Stimulated activated CD4-positive, alpha-beta T cell treated with anti-CD3 and anti-CD28 coated beads, Interleukin-2, amount 100 ng/mL, for 24 hours (primary cell): Measurements from ENCODE around the gene MAP4K4.

Experiments
- DNase-seq, 2 donors: peaks; one replicate each; pipeline ENCODE4 v3.0.0-alpha.2; 2020

The MAP4K4 gene

DNA sequence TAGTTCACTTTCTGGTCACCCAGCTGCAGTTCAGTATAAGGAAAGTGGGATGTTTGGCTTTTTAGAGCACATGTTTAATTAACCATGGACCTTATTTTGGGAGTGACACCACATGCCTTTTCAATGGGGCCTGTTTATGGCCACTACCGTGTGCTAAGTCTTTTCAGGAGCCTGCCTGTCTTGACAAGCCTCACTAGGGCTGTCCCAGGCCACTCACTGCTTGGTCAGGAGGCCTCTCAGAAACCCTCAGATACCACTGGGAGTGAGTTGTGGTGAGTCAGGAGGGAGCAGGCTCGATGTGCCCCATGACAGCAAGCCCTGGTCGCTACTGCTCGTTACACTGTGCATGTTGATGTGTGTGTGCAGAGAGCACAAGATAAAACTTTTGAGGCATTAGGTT lies 123.0 kb downstream of the MAP4K4 start:
- DNase-seq, result no peak

DNA sequence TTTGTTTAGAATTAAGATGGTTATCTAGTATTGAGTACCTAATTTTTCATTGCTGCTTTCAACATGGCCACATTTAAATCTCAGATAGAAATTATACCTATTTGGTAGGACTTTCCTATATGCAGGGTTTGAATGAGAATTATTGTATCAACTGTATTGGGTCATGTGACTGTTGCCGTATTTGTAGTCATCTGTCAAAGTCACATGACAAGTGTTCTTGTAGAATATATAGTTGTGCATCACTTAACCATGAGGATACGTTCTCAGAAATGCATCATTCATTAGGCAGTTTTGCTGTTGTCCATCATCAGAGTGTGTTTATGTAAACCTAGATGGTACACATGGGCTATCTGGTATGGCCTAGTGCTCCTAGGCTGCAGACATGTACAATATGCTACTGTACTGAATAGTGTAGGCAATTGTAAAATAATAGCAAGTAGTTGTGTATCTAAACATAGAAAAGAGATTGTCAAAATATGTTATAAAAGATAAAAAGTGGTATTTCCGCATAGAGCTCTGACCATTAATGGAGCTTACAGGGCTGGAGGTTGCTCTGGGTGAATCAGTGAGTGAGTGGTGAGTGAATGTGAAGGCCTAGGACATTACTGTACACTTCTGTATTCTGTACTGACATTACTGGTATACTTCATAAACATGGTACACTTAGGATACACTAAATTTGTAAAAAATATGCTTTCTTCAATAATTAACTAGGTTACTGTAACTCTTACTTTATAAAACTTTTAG lies 123.7 kb downstream of the MAP4K4 start:
- no peak for DNase-seq

DNA sequence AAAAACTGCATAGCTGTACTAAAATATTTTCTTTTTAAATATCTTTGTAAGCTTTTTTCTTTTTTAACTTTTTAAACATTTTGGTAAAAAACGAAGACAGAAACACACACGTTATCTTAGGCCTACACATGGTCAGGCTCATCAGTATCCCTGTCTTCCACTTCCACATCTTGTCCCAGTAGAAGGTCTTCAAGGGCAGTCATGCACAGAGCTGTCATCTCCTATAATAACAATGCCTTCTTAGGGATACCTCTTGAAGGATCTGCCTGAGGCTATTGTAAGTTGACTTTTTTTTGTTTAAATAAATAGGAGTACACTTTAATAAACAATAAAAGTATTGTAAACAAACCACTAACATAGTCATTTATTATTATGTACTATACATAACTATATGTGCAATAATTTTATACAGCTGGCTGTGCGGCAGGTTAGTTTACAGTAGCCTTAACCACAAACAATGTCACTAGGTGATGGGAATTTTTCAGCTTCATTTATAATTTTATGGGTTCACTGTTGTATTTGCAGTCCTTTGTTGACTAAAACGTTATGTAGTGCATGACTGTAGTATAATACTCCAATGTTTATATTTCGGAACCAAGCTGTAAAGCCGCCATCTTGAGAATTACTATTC lies 124.4 kb downstream of the MAP4K4 start:
- DNase-seq, result no peak

DNA sequence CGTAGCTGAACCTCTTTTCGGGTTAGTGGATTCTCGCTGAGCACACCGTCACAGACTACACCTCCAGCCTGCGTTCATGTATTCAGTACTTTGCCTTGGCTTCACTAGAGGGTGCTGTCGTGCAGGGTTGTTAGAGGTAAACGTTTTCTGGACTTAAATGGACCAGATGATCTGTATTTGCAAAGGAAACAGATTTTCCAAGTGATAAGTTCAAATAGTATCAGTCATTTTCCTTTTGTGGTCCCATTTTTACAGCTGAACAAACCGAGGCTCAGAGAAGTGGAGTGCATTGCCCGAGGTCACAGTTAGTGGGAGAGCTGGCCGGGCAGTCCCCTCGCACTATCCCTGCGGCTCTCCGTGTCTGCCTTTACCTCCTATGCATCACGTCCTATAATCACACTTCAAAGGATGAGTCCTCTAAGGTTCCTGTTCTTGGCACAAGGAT lies 125.9 kb downstream of the MAP4K4 start:
- DNase-seq, result peak; percentile 71 to 74

DNA sequence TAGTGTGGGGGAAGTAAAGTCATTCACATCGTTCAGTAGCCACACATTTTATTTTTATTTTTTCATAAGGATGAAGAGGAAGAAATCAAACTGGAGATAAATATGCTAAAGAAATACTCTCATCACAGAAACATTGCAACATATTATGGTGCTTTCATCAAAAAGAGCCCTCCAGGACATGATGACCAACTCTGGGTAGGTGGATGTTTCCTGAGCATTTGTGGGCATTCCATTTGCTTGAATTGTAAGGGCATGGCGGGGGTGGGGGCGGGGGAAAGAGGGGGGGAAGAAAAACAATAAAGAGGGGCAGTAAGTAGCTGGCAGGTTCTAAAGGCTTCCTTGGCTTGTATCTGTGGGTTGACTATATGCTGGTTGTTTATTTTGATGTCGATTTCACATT lies 126.4 kb downstream of the MAP4K4 start:
- no peak for DNase-seq

DNA sequence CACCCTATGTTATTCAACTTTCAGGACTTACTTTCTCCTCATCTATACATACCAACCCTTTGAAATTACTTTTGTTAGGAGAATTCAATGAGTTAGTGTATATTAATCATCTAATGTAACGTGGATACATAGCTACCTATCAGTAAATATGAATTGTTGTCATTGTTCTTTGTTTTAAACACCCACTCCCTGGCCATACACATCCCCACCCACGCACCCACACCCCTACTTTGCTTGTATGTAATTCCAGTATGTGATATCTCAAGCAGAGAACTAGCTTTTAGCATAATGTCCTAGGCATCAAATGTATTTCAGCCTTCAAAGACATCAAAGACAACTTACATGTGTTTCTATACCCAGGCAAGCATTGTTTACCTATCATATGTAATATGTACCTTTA lies 129.2 kb downstream of the MAP4K4 start:
- no peak for DNase-seq

DNA sequence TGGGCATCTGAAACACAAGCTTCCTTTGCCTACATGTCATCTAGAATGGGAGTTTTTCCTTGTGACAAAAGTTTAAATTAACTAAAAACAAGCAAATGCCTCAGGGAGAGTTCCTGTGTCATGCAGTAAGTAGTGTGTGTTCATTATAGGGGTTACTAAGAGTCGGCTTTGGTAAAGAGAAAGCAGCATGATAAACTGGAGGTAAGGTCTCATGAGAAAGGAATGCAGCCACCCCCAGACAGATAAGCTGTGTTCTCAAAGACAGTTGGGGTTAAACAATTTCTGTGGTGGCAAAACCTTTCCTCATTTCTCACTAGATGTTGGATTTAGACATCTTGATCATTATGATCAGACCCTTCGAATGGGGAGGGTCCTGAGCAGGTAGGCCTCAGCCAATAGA lies 129.7 kb downstream of the MAP4K4 start:
- DNase-seq, result no peak

DNA sequence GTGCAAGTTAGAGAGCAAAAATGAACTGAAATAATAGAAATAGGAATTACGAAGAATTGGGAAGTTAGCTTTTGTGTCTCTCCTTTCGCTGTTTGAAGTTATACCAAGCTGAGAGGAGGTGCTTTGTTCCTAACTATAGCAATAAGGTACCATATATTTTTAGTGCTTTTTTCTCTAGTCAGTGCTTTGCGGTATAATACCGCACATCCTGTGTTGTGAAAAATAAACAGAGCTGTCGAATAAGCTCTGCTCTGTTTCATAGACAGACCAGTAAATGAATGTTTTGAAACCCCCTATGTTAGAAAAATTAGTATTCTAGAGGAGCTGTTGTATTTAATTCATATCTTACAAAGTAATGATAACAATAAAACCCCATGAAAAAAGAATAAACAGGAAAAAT lies 130.8 kb downstream of the MAP4K4 start:
- DNase-seq, result no peak

DNA sequence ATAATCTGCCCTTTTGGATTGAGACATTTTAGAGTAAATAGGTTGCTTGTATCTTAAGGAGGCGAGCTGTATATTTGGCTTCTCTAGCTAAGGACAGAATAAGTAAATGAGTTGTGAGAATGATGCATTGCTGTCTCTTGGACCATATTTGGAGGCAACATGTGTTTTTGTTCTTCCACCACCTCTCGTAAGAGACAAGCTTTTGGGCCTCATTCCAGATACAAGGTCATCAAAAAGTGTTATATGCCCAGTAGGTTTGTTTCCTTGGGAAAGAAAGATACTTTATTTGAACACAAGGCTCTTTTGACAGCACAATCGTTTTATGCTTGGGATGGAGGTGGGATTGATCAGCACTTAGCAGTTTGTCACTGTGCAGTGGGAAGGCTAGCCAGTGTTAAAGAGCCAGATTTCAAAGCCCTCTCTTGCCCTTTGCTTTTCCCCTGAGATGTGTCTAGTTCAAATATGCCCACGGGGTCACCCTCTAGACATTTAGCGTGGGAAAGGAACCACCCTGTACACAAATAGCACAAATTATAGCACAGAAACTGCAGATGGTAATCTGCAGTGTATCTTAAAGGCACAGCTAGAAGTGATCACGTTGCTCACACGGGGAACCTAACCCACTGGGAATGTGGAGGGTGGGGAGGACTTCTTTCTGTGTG lies 131.3 kb downstream of the MAP4K4 start:
- no peak for DNase-seq

DNA sequence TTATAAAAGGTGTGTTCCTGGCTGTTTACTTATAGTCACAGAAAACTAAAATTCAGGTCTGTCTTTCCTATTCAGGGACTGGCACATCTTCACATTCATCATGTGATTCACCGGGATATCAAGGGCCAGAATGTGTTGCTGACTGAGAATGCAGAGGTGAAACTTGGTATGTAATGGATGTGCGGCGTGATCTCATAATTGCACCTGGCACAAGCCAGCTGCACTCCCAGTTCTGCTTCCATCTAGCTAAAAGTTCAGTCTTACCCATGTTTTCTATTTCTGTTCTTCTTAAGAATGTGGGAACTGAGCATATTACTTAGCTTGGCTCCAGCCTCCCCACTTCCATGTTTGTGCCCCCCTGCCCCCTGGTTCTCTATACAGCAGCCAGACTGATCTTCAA lies 131.9 kb downstream of the MAP4K4 start:
- DNase-seq, result no peak

DNA sequence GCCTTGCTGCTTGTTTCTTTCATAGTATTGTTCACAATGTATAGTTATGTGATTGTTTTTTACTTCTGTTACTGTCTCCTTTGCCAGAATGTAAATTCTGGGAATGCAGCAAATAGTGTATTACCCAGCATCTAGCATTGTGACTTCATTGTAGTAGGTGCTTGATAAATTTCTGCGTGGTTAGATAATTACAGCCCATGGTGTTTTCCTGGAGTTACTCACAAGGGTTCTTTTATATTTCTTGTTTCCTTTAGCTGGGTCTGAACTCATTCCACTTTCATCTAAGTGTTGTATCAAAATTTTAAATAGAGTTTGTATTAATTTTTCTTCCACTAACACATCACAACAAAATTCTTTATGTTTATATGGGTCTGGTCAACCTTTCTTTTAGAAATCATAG lies 132.6 kb downstream of the MAP4K4 start:
- DNase-seq, result no peak

DNA sequence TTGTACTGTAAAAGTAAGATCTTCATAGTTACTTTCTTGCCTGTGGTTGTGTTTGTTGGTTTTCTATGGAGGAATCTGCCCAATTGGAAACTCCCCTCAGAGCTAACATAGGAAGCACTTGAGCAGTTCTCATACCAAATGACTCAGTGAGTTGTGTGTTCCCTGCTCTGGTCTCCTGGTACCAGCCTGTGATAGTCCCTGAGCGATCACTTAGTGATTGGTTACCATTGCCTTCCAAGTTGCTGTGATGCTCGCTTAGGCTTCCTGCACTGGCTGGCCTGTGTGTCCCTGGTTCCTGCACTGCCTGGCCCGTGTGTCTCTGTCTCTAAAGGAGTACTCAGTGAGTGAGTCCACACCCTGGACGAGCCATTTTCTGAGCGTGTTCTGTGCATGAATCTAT lies 133.0 kb downstream of the MAP4K4 start:
- DNase-seq, result no peak

DNA sequence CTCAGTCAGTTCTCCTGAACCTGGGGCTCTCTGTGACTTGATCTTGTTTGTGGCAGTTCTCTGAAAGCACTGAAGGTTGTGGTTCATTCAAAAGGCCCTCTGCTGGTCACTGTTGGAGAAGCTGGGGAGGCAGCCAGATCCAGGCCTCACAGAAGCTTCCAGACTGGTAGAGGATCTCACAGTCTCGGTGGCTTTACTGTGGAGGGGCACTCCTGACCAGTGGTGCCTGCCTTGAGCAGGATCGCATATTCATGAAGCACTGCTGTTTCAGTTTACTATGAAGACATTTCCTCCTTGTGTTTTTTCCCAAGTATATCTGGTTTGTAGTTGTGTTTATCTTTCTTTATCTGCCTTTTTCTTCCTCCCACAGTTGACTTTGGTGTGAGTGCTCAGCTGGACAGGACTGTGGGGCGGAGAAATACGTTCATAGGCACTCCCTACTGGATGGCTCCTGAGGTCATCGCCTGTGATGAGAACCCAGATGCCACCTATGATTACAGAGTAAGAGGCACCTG lies 133.9 kb downstream of the MAP4K4 start:
- DNase-seq, result peak; percentile 62 to 69

DNA sequence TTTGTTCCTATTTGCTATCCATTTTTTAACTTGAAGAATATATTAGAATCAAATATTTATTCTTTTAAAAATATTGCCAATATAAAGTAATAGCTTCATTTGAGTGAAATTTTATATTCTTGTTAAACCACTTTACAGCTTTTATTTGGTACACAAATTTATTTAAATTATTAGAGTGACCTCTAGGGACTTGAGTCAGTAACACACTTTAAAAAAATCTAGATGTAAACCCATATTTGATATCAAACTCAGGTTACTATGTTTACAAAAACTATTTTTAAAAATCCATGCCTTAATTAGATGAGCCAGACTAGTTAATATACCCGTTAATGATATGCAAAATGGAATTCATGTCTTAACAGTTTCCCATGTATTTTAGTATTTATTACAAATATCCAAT lies 134.6 kb downstream of the MAP4K4 start:
- no peak for DNase-seq

DNA sequence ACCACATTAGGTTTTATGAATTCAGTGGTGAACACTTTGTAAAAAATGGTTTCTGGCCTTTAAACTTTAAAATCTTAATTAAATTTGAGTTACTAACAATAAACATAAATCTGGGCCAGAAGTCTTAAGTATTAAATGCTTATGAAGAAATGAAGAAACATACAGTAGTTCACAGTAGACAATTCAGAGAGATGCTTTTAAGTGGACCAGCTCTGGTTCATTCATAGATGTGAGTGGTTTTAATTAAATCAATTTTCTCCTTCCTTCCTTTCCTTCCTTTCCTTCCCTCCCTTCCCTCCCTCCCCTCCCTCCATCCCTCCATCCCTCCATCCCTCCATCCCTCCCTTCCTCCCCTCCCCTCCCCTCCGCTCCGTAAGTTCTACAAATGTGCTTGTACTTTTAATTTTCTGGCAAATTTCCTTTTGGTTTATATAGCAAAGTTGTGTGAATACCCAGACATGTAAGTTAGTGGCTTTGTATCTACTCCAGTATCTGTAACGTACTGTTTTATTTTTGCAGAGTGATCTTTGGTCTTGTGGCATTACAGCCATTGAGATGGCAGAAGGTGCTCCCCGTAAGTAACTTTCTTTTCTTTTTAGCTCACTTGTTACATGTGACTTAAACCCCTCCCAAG lies 136.5 kb downstream of the MAP4K4 start:
- DNase-seq, result no peak

DNA sequence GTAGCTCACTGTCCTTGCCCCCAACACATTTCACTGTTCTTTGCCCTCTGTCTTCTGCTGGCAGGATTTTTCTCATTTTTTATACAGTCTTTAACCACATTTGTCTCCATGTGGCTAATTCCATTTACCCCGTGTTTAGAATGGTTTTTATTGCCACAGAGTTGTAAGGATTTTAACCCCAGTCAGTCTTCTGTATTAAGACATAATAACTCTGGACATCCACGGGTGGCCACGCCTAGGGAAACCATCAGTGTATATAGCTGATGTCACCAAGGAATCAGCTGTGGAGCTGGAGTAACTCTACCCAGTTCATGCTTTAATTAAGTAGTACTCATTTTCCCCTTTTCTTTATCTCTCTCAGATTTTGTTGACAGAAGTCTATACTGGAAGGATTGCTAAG lies 139.8 kb downstream of the MAP4K4 start:
- DNase-seq, result no peak

DNA sequence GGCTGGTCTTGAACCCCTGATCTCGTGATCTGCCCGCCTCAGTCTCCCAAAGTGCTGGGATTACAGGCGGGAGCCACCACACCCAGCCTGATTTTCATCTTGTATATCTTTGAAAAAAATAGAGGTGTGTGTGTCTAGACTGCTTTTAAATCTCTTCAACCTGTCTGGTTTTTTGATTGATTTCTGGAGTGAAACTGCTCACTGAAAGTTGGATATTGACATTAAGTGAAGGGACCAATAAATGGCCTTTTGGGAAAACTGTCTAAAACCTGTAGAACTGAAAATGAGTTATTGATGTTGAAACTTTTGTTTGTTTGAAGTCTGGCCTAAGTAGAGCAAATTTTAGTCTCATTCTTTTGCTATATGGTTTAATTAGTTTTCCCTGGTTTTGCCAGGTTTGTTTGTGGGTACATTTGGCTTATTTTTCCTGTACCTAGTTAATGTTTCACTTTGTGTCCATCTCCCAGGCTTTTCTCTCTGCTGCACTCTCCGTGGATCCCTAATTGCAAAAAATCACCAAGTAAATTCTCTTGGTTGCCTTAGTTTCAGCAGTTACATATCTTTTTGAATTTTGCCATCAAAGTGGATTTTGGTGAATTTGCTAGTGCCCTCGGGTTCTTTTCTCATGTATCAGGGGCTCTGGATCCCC lies 144.3 kb downstream of the MAP4K4 start:
- no peak for DNase-seq

DNA sequence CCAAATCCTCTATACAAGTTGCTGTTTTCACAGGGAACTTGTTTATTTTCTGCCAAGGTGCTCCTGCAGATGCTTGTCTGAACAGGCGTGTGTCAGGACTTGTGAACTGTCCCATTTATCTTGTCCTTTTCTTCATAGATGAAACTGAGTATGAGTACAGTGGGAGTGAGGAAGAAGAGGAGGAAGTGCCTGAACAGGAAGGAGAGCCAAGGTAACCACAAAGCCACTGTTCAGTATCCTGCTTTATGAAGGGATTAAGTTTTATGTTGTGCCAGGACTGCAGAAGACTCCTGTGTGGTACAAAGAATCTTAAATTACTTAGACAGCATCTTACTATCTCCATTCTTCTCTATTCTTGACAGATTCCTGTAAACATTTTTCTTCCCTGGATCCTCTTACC lies 145.0 kb downstream of the MAP4K4 start:
- no peak for DNase-seq

DNA sequence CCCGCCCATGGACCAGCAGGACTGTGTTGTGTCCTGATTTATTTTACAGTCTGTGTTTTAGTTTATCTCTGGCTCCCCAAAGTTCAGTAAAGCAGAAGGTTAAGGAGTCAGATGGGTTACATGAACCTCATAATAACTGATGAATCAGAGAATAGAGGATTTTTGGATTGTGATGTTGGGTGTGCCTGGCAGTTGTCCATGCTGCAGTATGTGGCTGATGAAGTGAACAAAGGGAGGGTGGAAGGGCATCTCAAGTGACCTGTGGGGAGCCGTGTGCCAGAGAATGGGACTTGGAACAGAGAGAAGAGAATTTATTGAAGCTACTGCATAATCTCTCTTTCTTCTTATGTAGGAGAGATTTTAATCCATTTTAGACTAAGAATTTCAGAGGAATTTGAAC lies 145.5 kb downstream of the MAP4K4 start:
- DNase-seq, result no peak

DNA sequence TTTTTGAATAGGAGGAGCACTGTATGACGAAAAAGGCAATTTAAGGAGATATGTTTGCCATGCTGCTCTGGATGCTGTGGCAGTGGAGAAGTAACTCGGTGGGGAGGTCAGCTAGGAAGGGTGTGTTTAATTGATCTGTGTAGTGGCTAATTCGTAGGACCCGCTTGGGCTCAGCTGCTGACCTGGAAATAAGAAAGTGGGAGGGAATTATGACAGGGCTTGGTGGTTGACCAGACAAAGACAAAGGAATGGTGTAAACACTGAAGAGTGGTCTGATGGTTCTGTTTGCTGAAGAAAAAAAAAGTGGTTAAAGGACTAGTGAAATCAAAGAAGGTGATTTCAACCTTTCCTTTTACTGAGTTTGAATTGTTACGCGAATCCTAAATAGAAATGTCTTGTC lies 146.0 kb downstream of the MAP4K4 start:
- DNase-seq, result no peak

DNA sequence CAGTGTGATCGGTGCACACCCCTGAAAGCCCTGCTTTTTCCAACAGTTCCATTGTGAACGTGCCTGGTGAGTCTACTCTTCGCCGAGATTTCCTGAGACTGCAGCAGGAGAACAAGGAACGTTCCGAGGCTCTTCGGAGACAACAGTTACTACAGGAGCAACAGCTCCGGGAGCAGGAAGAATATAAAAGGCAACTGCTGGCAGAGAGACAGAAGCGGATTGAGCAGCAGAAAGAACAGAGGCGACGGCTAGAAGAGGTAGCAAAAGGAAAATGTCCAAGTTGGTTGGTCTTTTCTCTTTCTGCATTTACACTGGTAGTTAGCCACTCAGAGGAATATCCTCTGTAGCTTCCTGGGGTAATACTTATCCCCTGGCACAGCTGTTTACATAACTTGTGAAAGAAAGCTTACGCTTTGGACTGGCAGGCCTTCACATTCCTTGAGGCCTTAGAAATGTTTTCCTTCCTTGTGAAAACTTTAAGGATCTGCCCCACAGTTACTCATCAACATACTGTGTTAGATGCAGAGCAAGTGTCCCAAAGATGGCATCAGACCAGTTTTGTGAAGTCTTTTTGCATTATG lies 146.6 kb downstream of the MAP4K4 start:
- DNase-seq, result no peak

DNA sequence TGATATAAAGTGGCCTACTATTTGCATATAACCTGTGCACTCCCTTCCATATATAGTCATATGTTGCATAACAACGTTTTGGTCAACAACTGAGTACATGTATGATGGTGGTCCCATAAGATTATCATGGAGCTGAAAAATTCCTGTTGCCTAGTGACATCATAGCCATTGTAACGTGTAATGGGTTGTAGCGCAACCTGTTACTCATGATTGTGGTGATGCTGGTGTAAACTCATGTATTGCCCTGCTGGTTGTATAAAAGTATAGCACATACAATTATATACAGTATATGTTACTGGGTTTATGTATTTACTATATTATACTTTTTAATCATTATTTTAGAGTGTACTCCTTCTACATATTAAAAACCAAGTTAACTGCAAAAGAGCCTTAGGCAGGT lies 149.5 kb downstream of the MAP4K4 start:
- DNase-seq, result no peak
